DMS153 (cell line): Measurements from ENCODE around the gene TBC1D22A.

Source experiments
- DNase-seq: peaks from one replicate; lab custom pipeline; 2025; lab: John Stamatoyannopoulos, UW

The TBC1D22A gene

GRCh38 chr22:46958658-46959057 lies 196.2 kb downstream of the TBC1D22A start:
- DNase-seq, result no peak

GRCh38 chr22:46959369-46959768 lies 196.9 kb downstream of the TBC1D22A start:
- no peak for DNase-seq

- no peak for DNase-seq
Observed at GRCh38 chr22:46961591-46962295, 199.3 kb downstream of the TBC1D22A start.

- no peak for DNase-seq
Observed at GRCh38 chr22:46962406-46962805, 200.0 kb downstream of the TBC1D22A start.

- DNase-seq, result peak; percentile 76
Observed at GRCh38 chr22:46963672-46964545, 201.5 kb downstream of the TBC1D22A start.

GRCh38 chr22:46964773-46965550 lies 202.5 kb downstream of the TBC1D22A start:
- no peak for DNase-seq

- DNase-seq, result no peak
Observed at GRCh38 chr22:46965555-46966494, 203.4 kb downstream of the TBC1D22A start.

GRCh38 chr22:46966495-46966845 lies 204.0 kb downstream of the TBC1D22A start:
- DNase-seq, result no peak

GRCh38 chr22:46966846-46967245 lies 204.4 kb downstream of the TBC1D22A start:
- no peak for DNase-seq

GRCh38 chr22:46967445-46968358 lies 205.3 kb downstream of the TBC1D22A start:
- no peak for DNase-seq

GRCh38 chr22:46968359-46968740 lies 205.9 kb downstream of the TBC1D22A start:
- DNase-seq, result no peak

GRCh38 chr22:46968848-46969247 lies 206.4 kb downstream of the TBC1D22A start:
- DNase-seq, result no peak

- DNase-seq, result no peak
Observed at GRCh38 chr22:46969491-46969890, 207.0 kb downstream of the TBC1D22A start.

- no peak for DNase-seq
Observed at GRCh38 chr22:46969961-46970360, 207.5 kb downstream of the TBC1D22A start.

- no peak for DNase-seq
Observed at GRCh38 chr22:46970411-46971098, 208.1 kb downstream of the TBC1D22A start.

GRCh38 chr22:46971099-46971763 lies 208.8 kb downstream of the TBC1D22A start:
- peak; percentile 28 for DNase-seq

- DNase-seq, result no peak
Observed at GRCh38 chr22:46971764-46972125, 209.3 kb downstream of the TBC1D22A start.

GRCh38 chr22:46972256-46972655 lies 209.8 kb downstream of the TBC1D22A start:
- no peak for DNase-seq
